ENCODE measurements around the gene GABRB1.
"Not testable (repeated sequence)": the region's sequence is repeated elsewhere in the genome, so short reads cannot be mapped to it uniquely, and the experiment has no call there.

Gene GABRB1

DNA sequence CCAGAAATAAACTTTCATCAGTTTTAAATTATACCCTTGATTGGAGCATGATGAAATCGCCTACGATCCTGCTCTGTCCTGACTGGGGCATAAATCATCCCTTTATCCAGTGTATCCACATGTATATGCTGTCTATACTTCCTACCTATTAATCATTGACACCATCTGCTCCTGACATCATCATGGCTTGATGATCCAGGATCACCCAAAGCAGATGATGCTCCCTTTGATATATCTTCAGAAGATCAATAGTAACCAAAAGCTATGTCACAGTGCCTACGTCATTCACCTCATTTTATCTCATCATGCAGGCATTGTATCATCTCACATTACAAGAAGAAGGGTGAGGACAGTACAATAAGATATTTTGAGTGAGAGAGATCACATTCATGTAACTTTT, 294.7 kb downstream of the GABRB1 start:
- DNase-seq: no peak

DNA sequence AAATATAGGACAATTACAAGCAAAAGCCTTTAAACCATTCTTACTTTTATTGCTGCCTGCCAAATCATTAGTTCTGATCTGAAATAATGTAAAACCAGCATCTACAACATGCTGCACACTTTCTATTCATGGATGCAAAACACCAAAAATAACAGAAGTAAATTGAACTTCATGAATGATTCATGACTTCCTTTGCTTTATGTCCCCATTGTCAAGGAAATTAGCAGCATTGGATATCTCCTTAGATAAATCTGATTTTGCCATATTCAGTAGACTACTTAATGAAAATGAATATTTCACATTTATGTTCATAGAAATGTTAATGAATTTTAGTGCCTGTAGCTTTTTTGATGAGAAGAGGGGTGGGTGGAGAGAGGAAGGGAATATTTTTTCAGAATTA, 299.5 kb downstream of the GABRB1 start:
- DNase-seq: no peak

DNA sequence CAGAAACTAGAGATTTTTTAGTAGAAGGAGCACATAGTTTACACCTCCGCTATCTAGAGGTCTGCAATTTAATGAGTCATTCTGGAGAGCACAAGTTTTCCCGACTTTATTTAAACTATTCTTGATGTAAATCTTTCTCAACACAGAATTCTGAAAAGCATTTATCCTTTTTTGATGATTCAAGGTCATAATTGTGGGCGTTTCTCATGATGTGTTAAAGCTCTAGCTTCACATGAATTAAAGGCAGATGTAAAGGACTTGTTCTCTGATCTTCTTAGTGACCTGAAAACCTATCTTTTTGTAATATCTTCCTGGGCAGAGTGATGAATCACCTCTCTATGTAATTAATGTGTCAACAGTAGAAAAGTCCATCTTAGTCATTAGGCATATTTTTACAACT, 303.3 kb downstream of the GABRB1 start:
- DNase-seq: peak; percentile 21

DNA sequence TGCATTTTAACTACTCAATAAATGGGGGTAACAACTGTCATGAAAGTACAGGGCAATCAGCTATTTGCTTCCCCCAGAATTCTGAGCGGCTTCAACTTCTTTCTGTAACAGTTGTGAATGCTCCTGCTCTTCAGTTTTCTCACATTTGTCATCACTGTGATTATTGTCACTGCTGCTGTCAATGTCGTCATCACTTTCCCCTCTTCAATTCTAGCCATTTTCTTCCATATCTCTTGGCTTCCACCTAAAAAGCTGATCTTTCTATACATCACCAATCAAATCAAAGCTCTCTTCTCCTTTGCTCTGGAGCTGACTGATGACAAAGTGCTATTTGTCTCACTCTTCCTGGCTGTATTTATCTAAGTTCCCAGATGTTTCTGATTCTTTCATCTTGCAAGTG, 306.5 kb downstream of the GABRB1 start:
- DNase-seq: no peak

DNA sequence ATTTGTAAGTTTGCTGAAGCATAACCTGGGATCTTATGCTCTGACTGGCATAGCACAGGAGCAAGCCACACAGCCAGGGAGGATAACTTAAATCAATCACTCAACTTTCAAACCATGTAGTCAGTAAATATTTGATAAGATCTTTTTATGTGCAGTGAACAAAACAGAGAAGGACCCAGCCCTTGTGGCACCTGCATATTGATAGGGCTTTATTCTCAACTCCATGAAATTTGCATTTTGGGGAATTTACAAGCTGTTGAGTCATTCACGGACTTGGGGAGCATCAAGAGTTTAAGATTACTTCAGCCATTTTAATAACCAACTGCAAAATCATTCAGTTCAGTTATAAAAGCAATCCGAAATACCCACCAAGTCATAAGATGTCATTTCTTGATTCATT, 309.5 kb downstream of the GABRB1 start:
- no peak for DNase-seq

DNA sequence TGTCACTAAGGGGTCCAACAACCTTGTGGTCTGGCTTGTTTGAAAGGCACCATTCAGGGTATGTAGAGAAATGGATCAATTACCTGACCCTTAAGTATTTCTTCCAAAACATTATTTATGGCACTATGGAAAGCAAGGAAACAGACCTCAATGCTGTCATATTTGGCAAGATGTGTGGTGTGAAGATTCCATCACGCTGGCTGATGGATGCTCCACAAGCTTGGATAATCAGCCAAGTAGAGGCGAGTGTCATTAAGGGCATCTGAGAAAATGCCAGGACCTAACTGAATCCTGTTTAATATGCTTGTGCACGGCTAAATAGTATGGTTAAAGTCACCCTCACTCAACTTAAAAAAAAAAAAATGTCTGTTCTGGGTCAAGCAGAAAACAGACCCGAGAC, 311.4 kb downstream of the GABRB1 start:
- no peak for DNase-seq

DNA sequence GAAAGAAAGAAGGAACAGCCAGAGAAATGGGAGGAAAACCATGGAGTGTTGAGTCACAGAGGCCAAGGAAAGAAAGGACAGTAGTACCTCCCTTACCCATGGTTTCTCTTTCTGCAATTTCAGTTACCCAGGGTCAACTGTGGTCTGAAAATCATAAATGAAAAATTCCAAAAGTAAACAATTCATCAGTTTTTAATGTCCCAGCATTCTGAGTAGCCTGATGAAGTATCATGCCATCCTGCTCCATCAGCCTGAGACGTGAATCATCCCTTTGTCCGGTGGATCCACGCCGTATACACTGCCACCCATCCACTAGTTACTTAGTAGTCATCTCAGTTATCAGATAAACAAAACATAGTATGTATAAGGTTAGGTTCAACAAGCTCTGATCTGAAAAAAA, 318.0 kb downstream of the GABRB1 start:
- DNase-seq: peak; percentile 9

DNA sequence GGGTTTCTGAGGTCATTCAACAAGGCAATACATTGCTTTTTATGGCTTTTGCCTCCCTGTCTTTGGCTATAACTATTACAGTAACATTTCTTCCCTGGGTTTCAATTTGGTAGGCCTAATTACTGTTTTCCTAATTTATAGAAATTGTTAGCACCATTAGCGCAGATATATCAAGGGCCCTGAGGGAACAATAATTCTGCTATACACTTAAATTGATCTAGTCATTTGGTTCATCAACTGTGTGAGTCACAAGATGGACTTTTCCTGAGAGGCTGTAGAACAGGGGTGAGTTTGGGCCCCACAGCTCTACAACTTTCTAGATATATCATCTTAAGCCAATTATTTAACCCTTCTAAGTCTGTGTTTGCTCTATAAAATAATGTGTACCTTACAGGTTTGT, 324.2 kb downstream of the GABRB1 start:
- DNase-seq: no peak

DNA sequence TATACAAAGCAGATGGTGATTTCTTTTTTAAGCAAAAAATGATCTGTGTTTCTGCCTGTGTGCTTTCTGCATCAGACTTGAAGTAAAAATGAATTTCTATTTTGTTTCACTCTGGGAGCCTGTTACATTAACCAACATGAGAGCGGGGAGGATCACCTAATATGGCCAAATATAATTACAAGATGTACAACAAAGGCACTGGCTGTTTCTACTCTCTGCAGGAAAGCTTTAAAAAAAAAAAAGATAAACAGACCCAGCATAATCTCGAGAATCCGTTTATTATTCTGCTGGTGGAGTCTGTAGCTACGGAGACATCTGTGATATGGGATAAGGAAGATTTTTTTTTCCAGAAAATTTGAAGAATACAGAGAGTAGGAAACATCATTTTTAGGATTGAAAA, 328.5 kb downstream of the GABRB1 start:
- DNase-seq: no peak

DNA sequence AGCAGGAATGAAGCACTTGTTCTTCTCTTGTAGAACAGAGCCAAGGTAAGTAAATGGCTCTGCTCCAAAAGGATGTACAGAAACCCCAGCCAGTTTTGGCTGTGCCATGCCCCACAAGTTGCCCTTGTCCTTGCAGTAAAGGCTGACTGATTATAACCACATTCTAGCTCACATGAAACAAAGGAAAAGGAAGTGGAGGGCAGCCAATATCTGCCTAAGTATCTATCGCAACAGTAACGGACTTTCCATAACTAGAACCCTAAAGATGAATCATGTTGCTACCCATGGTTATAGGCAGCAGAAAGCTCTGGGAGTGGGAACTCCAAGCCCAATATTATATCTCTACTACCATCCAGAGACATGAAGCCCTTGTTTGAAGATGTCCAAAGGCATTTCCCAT, 336.4 kb downstream of the GABRB1 start:
- DNase-seq: no peak

DNA sequence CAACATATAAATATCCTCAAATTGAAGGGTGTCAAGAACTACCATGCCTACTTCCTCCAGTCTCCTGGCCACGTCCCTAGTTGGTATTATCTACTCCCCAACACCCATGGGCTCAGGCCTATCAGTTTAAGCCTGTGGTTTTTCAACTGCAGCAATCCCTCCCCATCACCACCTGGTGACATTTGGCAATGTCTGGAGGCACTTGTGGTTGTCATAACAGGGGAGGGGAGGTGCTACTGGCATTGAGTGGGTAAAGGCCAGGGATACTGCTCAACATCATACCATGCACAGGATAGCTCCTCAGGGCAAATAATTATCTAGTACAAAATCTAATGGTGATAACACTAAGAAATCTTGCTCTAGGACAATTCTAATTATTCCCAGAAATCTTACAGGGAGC, 336.8 kb downstream of the GABRB1 start:
- no peak for DNase-seq

DNA sequence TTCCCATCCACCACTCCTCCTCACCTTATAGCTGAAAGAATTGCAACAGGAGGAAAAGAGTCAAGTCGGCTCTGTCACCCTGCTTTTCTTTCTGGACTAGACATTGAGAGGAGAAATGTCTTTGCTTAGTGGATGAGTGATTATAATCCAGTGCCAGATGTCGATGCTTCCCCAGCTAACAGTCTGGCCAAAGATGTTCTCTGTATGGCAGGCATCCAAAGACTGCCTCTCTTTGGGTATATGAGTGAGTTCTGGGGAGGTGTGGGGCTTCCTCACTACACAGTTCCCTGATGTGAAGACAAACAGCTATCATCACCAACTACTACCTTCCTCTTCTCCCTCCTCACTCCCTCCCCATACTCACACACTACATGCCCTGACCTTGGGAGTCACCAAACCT, 341.2 kb downstream of the GABRB1 start:
- DNase-seq: no peak

DNA sequence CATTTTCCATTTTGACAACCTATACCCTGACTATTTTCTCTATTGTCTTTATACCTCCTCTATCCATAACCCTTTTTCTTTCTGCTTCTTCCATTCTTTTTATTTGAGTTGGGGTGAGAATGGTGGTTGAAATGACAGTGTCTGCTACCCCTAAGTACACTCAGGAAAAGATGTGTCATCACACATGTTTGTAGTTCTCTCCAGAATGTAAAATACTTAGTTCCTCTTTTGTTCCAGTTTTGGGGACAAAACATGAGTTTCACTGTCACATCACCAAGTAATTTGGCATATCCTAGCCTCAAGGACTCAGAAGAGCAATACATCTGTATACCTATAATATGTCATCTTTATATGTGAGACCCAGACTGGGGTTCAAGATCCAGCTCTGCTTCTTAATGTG, 341.8 kb downstream of the GABRB1 start:
- no peak for DNase-seq

DNA sequence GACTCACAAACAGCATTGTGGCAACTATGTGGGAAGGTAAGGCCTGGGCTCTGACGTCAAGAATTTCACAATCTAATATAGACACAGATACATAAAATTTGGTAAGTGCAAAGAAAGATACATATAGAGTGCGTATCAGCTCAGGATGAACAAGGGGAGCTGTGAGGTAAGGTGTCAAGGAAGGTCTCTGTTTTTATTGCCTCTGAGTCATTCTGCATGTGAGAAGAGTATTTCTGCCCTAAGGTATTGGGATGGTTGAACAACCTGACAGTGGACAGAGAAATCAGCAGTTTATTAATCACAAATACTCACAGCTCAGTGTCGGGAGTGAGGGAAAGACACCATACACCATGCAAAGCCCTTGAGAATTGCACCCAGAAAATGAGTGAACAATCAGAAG, 342.3 kb downstream of the GABRB1 start:
- DNase-seq: no peak

DNA sequence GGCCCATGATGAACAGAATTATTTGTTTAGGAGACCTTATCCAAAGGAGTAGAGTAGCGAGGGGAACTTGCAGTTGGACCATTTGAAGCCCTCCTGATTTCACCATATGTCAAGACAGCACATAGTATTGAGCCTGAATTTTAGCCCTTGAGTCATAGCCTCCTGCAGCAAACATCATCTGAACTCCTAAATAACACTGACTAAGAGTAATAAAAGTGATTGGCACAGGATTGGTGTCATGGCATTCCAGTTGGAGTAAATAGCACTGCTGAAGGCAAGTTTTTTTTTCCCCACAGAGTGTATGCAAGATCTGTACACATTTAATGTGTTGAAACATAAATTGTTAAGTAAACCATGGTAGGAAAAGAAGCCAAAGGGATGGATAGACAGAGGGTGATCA, 343.1 kb downstream of the GABRB1 start:
- DNase-seq: peak; percentile 54

DNA sequence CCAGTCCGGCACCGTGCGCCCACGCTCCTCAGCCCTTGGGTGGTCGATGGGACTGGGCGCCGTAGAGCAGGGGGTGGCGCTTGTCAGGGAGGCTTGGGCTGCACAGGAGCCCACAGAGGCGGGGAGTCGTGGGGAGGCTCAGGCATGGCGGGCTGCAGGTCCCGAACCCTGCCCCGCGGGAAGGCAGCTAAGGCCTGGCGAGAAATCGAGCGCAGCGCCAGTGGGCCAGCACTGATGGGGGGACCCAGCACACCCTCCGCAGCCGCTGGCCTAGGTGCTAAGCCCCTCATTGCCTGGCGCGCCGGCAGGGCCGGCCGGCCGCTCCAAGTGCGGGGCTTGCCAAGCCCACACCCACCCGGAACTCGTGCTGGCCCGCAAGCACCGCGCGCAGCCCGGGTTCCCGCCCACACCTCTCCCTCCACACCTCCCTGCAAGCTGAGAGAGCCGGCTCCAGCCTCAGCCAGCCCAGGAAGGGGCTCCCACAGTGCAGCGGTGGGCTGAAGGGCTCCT, 346.7 kb downstream of the GABRB1 start:
- not testable (repeated sequence) for DNase-seq

DNA sequence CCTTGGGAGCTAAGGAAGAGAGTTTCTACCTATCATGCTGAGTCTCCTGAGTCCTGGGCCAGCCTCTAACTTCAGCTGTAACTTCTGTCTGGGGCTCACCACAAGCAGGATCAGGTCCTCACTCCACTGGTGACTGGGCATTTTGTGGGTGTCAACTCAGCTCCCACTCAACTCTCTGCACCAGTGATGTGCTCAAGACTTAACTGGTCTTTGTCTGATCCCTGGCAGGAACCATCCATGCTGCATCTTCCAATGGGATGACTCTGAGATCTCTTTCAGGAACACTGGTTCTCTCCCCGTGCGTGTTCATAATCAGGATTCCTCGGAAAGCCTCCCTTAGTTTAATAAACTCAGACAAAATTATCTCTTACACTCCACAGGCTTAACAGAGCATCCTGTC, 349.8 kb downstream of the GABRB1 start:
- no peak for DNase-seq

DNA sequence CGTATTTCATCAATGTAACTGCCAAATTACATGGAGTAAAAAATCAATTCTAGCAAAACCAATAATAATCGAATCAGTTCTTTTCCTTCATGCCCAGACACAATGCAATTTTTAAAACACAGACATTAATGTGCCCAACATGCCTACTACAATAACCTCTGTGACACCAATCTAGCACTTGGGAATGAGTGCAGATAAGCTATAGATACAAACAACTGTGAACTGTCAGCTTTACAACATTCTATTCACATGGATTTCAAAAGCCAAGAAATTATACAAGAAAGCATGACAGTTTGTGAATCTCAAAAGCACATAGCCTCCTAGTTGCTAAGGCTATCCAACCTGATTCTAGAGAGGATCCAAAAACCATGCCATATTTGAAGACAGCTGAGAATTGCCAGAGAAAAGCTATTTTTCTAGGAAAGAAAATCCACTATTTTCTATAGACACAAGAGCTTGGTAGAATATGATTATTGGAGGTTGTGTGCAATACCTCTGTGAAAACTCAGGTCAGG, 351.5 kb downstream of the GABRB1 start:
- DNase-seq: no peak

DNA sequence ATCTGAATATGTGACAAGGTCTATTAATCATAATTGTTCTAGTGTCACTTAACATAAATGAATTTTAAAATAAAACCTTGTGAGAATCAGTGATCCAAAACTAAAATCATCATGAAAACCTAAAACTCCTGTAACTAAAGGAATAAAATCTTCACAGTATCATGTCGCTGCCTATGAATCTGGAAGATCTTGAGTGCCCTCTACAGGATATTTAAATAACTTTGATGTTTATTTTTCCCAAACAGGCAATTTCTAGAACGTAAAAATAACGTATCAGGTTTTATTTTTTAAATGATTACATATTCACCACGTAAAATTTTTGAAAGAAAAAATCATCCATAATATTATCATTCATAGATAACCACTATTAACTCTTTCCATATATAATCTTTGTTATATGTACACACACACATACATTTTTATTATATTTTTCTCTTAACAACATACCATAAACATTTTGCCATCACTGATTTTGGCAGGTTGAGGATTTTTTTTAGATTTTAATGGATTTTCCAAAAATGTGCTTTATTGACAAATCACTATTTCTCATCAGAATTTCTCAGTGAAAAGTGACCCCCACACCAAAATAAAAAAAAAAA, 352.6 kb downstream of the GABRB1 start:
- peak; percentile 37 for DNase-seq

DNA sequence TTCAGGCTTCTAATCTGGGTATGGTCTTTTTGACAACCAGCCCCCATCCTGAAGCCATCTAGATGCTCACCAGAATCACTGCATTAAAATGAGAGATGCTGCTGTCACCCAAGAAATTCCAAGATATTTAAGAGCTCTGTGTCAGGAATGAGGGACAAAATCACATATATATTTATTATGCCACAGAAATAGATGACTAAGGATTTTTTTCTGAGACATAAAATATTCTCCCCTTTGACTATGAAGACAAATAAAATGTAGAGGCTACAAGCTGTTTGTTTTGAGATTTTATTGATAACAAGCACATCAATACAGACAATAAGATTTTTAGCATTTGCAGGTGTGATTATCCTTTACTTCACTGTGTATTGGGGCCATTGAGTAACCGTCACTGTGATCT, 354.8 kb downstream of the GABRB1 start:
- DNase-seq: no peak

DNA sequence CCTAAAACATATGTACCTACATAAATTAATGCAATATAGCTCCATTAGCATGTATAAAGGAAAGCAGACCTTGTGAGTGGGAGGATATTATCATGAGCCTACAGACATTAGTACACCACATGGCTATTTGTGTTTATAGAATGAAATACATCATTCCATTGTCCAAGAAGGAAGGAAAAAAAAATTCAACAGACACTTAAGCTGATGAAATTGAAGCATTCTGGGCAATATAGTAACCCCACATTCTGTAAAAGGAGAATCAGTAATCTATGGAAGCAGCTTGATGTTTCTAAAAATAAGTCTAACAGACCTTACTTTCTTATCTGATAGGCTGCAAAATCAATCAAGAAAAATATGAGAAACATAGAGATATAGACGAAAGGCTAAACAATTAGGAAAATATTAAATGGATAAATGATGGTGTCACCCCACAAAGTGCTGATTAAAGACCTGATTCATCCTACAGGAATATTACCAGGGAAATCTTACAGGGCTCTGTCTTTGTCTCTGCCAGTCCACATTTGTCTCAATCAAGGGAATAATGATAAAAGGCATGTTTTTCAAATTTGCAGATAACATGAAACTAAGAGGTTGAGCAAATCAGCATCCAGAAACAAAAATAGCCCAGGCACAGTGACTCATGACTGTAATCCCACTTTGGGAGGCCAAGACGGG, 355.3 kb downstream of the GABRB1 start:
- DNase-seq: no peak

DNA sequence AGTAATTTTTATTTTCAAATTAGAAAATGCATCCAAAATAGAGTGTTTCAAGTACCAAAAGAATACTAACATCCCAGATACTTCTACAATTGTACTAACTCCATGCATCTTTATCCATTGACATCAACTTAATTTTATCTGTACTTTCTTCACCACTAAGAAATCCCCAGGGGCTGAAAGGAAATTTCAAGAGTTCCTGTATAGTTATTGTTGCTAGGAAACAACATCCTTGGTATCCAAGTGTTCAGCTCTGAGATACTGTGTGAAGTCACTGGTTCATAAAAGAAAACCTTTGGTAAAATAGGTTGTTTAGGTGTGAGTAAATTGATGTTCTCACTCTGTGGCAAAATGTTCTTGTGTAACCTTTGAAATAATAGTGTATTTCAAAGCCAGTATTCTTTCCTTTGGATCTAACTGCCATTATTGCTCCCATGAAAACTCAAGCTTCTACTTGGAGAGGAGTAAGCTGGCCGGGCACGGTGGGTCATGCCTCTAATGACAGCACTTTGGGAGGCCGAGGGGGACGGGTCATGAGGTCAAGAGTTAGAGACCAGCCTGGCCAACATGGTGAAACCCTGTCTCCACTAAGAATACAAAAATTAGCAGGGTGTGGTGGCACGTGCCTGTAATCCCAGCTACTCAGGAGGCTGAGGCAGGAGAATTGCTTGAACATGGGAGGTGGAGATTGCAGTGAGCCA, 359.2 kb downstream of the GABRB1 start:
- peak; percentile 8 for DNase-seq

DNA sequence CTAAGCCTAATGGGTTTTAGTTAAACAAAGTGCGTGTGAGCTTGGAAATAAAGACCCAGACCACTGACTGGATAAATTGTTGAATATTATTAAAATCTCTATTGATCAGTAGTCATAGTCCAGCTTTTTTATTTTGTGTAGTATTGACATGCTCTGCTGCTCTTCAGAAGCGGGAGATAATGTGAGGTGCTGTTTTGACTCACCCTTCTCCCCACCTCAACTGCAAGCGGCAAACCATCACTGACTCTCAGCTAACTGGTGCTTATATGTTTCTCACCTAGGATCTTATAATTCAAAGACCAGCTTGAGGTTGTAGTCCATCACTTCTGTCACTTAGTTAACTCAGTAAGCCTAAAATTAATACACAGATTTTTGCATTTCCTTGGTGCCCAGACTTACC, 359.9 kb downstream of the GABRB1 start:
- DNase-seq: no peak

DNA sequence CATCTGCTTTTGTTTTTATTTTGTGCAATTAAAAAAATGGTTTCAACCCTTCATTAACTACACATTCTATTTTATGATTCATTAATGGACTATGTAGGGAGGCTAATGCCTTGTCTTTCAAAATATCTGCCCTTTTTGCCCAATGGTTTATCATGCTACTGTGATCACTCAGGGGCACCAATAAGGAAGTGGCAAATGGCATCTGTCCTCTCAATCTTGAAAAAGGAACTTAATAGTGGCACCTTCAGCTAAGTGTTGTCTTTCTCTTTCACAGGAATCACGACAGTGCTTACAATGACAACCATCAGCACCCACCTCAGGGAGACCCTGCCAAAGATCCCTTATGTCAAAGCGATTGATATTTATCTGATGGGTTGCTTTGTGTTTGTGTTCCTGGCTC, 375.0 kb downstream of the GABRB1 start:
- DNase-seq: no peak

Measured in fibroblast of skin of right quadriceps (primary cell).